Mesendoderm (in vitro differentiated cells): ENCODE data around the gene PRCD.
"Not testable (repeated sequence)": the region's sequence is repeated elsewhere in the genome, so short reads cannot be mapped to it uniquely, and the experiment has no call there.

Source experiments
- DNase-seq: peaks from one replicate; pipeline ENCODE4 v3.0.0; 2013
- H2AK5ac ChIP-seq: 2 replicates; pipeline ENCODE4 v1.6.1; 2013; ENCODE audit warnings: low read length, inconsistent platforms
- H2BK120ac ChIP-seq: 2 replicates; pipeline ENCODE4 v1.6.1; 2013; ENCODE audit warnings: low read depth, mild to moderate bottlenecking, low read length, moderate library complexity, mixed read lengths
- H2BK15ac ChIP-seq: replicated peaks from 2 replicates; pipeline ENCODE4 v1.6.1; 2013; ENCODE audit warnings: low read depth, mild to moderate bottlenecking, moderate library complexity
- H2BK5ac ChIP-seq: 2 replicates; pipeline ENCODE4 v1.6.1; 2013; ENCODE audit warnings: low read length, inconsistent platforms
- H3K18ac ChIP-seq: 2 replicates; pipeline ENCODE4 v1.6.1; 2013; ENCODE audit warnings: mild to moderate bottlenecking, low read length, mixed read lengths
- H3K23ac ChIP-seq: one replicate; pipeline ENCODE4 v1.6.1; 2013; ENCODE audit warnings: low read length
- H3K27ac ChIP-seq: 2 replicates; pipeline ENCODE4 v1.5.1; 2013; ENCODE audit warnings: low read depth, mild to moderate bottlenecking, inconsistent platforms, low read length, moderate library complexity
- H3K27me3 ChIP-seq: 2 replicates; pipeline ENCODE4 v1.6.1; 2013; ENCODE audit warnings: low read length, control low read depth, mild to moderate bottlenecking, inconsistent platforms; ENCODE audit not compliant: insufficient read depth, poor library complexity
- H3K36me3 ChIP-seq: 2 replicates; pipeline ENCODE4 v1.6.1; 2013; ENCODE audit warnings: low read length, inconsistent platforms; ENCODE audit not compliant: control insufficient read depth, insufficient read depth
- H3K4ac ChIP-seq: one replicate; pipeline ENCODE4 v1.6.1; 2013; ENCODE audit warnings: low read depth, mild to moderate bottlenecking, low read length, moderate library complexity
- H3K4me1 ChIP-seq: 2 replicates; pipeline ENCODE4 v1.6.1; 2013; ENCODE audit warnings: low read depth, low read length, inconsistent platforms; ENCODE audit not compliant: control insufficient read depth
- H3K4me2 ChIP-seq: 2 replicates; pipeline ENCODE4 v1.6.1; 2013; ENCODE audit warnings: low read length
- H3K4me3 ChIP-seq: 2 replicates; pipeline ENCODE4 v1.5.1; 2013; ENCODE audit warnings: mild to moderate bottlenecking, low read length
- H3K56ac ChIP-seq: one replicate; pipeline ENCODE4 v1.6.1; 2013; ENCODE audit warnings: low read length
- H3K79me1 ChIP-seq: 2 replicates; pipeline ENCODE4 v1.6.1; 2013; ENCODE audit warnings: low read length, inconsistent platforms
- H3K79me2 ChIP-seq: 2 replicates; pipeline ENCODE4 v1.6.1; 2013; ENCODE audit warnings: mild to moderate bottlenecking, low read length; ENCODE audit not compliant: control insufficient read depth, insufficient read depth
- H3K9ac ChIP-seq: 2 replicates; pipeline ENCODE4 v1.6.1; 2013; ENCODE audit warnings: low read length, inconsistent platforms
- H4K5ac ChIP-seq: one replicate; pipeline ENCODE4 v1.6.1; 2013; ENCODE audit warnings: low read length
- H4K8ac ChIP-seq: one replicate; pipeline ENCODE4 v1.6.1; 2013; ENCODE audit warnings: low read depth, mild to moderate bottlenecking, control low read depth, low read length, moderate library complexity
- WGBS: extraction: QIAGEN DNeasy Blood & Tissue Kit; methylation state at CpG from one replicate; pipeline ENCODE4 v1.1.7; 2013; ENCODE audit warnings: low lambda C conversion rate, missing lambda C conversion rate; ENCODE audit not compliant: insufficient coverage; ENCODE audit errors: extremely low coverage; 5-methylcytosine and 5-hydroxymethylcytosine counted together

Gene PRCD

DNA sequence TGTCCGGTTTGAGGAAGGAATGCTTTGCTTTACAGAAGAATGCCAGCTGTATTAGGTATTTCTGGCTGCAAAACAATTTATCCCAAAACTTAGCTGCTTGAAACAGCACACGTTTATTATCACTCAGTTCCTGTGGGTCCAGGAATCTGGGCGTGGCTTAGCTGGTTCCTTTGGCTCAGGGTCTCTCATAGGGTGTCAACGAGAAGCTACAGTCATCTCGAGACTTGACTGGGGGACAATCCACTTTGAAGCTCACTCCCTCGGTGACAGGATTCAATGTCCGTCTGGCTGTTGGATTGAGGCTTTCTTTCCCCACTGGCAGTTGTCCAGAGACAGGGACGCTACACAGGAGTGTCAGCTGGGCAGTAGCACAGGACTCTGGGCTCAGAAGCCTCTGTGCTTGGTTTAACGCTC lies 29.0 kb upstream of the PRCD start:
- WGBS, result no CpG with 5 or more reads among the region's 9 CpGs
- Histone ChIP-seq H3K18ac (no peak overlapping the region), H3K79me2 (no peaks in the 10 kb centered on the region), H3K4me1 (no peaks in the 10 kb centered on the region), H3K4ac (no peak overlapping the region), H3K9ac (no peak overlapping the region), H3K4me3 (no peak overlapping the region), H3K79me1 (no peaks in the 10 kb centered on the region), H2AK5ac (no peak overlapping the region), H3K23ac (no peak overlapping the region), H2BK5ac (no peak overlapping the region), H2BK120ac (no peak overlapping the region), H3K4me2 (no peak overlapping the region), H2BK15ac (no peak overlapping the region), H3K36me3 (no peaks in the 10 kb centered on the region), H3K27me3 (no peaks in the 10 kb centered on the region), H4K5ac (no peak overlapping the region), H3K56ac (no peak overlapping the region), H3K27ac (no peak overlapping the region), H4K8ac (no peak overlapping the region)
- DNase-seq, result no peak

DNA sequence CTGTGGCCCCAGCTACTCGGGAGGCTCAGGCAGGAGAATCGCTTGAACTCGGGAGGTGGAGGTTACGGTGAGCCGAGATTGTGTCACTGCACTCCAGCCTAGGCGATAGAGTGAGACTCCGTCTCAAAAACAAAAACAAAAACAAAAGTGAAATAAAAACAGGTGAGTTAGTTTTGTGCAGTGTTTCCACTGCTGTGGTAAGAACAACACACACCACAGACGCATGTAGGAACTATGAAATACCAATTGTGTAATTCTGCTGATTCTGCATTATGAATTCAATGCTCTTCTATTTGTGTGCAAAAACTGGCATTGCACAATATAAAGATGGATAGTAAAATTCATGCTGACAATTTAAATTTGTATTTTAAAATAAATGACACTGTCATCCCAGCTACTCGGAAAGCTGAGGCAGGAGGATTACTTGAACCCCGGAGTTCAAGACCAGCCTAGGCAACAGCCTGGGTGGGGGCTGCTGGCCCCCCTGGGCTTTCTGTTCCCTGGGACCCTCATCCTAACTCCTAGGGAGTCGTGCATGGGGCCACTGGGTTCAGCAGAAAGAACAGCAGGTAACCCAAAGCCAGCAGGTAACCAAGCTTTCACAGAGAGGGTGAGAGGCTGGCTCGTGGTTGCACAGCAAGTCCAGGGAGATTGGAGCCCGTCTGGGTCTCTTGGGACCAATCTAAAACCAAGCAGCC lies 28.0 kb upstream of the PRCD start:
- Histone ChIP-seq H3K36me3 (no peaks in the 10 kb centered on the region), H3K4me1 (no peaks in the 10 kb centered on the region), H2BK120ac (no peak overlapping the region), H3K4ac (no peak overlapping the region), H3K23ac (no peak overlapping the region), H3K18ac (no peak overlapping the region), H3K79me1 (no peaks in the 10 kb centered on the region), H4K5ac (no peak overlapping the region), H2BK5ac (no peak overlapping the region), H3K4me2 (no peak overlapping the region), H3K27ac (no peak overlapping the region), H2BK15ac (no peak overlapping the region), H3K9ac (no peak overlapping the region), H3K27me3 (no peaks in the 10 kb centered on the region), H4K8ac (no peak overlapping the region), H2AK5ac (no peak overlapping the region), H3K4me3 (no peak overlapping the region), H3K56ac (no peak overlapping the region), H3K79me2 (no peaks in the 10 kb centered on the region)
- no peak for DNase-seq
- WGBS, result no CpG with 5 or more reads among the region's 13 CpGs

DNA sequence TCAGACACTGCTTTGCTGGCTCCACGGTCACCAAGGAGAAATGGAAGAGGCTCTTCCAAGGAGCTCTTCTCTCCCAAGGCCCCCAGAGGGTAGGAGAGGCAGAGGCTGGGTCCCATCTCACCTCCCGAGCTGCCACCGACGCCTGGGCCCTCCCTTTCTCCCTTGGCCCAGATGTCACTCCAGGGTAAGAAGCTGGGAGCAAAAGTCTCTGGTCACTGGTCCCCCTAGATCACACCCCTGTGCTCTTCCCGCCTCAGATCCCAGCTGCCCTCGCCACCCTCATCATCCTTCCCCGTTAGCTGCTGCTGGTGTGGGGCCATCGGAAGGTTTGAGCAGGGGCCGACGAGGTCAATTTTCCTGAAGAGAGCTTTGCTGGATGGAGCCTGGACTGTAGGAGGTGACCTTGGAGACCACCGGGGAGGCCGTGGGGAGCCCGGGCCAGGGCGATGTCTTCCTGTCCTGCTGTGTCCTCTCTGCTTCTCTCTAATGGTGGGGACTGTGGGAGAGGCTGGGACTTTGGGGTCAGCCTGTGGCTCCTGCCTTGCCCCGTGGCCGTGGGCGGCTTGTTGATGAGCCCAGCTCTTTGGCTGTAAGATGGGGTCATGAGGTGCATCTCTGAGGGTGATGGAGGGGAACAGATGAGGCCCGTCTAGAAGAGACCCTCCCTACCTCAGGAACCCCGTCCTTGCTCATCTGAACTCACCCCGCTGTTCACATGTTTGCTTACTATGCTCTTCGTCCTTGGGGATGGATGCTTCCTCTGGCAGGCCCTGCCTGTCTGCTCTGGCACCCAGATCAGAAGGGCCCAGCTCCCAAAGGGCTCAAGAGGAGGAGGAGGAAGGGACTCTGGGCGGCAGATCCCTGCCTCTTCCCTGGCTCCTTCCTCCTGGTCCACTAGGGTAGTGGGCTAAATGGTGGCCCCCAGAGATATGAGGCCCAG lies 27.2 kb upstream of the PRCD start:
- Histone ChIP-seq H3K23ac (no peak overlapping the region), H3K4me1 (no peaks in the 10 kb centered on the region), H2BK15ac (no peak overlapping the region), H4K5ac (no peak overlapping the region), H3K4ac (no peak overlapping the region), H3K18ac (no peak overlapping the region), H3K4me3 (no peak overlapping the region), H3K27me3 (no peaks in the 10 kb centered on the region), H3K27ac (no peak overlapping the region), H3K79me2 (no peaks in the 10 kb centered on the region), H3K4me2 (no peak overlapping the region), H3K79me1 (no peaks in the 10 kb centered on the region), H4K8ac (no peak overlapping the region), H3K56ac (no peak overlapping the region), H2AK5ac (no peak overlapping the region), H3K9ac (no peak overlapping the region), H2BK5ac (no peak overlapping the region), H2BK120ac (no peak overlapping the region), H3K36me3 (no peaks in the 10 kb centered on the region)
- no CpG with 5 or more reads among the region's 22 CpGs for WGBS
- no peak for DNase-seq

DNA sequence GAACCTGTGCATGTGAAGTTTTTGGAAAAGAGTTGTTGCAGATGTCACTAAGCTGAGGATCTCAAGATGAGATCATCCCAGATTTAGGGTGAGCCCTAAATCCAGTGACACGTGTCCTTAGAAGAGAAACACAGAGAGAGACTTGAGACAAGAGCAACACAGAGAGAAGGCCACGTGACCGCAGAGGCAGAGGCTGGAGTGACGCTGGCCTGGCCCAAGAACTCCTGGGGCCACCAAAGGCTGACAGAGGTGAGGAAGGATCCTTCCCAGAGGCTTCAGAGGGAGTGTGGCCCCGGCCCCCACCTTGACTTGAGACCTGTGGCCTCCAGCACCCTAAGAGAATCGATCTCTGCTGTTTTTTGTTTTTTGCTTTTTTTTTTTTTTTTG lies 26.5 kb upstream of the PRCD start:
- Histone ChIP-seq H3K4me3 (no peak overlapping the region), H2AK5ac (no peak overlapping the region), H3K56ac (no peak overlapping the region), H4K5ac (no peak overlapping the region), H2BK120ac (no peak overlapping the region), H3K23ac (no peak overlapping the region), H3K79me1 (no peaks in the 10 kb centered on the region), H3K27ac (no peak overlapping the region), H3K4me2 (no peak overlapping the region), H3K4ac (no peak overlapping the region), H3K79me2 (no peaks in the 10 kb centered on the region), H3K18ac (no peak overlapping the region), H3K4me1 (no peaks in the 10 kb centered on the region), H4K8ac (no peak overlapping the region), H2BK15ac (no peak overlapping the region), H3K36me3 (no peaks in the 10 kb centered on the region), H2BK5ac (no peak overlapping the region), H3K9ac (no peak overlapping the region), H3K27me3 (no peaks in the 10 kb centered on the region)
- DNase-seq, result no peak
- no CpG with 5 or more reads among the region's 6 CpGs for WGBS

- H3K4ac ChIP-seq, result not testable (repeated sequence)
- WGBS, result no CpG with 5 or more reads among the region's 6 CpGs
Measured at GRCh38 chr17:76514355-76514754, 25.5 kb upstream of the PRCD start.

More at GRCh38 chr17:76514355-76514754, 25.5 kb upstream of the PRCD start:
- H4K8ac ChIP-seq, H3K36me3 ChIP-seq, H3K4me2 ChIP-seq, H3K4me3 ChIP-seq, H2AK5ac ChIP-seq, DNase-seq, H3K23ac ChIP-seq, H3K18ac ChIP-seq, H3K79me1 ChIP-seq, H2BK15ac ChIP-seq, H3K27ac ChIP-seq, H4K5ac ChIP-seq, H3K56ac ChIP-seq, H2BK120ac ChIP-seq, H3K9ac ChIP-seq, H3K27me3 ChIP-seq, H3K79me2 ChIP-seq, H3K4me1 ChIP-seq, H2BK5ac ChIP-seq: not testable (repeated sequence)
